ENCODE data around the gene VHLL.

VHLL gene

DNA sequence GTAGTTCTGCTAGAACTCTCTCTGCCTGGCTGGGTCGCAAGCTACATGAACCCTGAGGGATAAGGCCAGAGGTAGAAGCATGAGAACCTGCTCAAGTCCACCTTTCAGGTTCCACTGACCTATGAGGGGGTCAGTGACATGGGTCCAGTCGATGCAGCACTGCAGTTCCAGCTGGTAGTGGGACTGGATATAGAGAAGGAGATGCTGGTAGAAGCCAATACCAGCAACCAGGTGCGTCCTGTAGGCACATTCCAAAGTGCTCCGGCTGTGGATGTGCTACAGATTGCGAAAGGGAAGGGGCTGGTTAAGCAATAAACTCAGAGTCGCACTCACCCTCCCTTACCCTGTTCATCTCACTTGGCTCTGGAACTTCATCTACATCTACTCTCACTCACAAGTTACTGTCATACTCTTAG lies 22.1 kb downstream of the VHLL start:
- Histone ChIP-seq H3K79me2 (ENCODE audit: low read length) (peaks cover 63% of the 10 kb centered on the region), H4K20me1 (ENCODE audit: insufficient read depth, low read length) (0 out of 2 replicates have a peak, but pooled peaks cover 3% of the 10 kb centered on the region), H3K4me1 (ENCODE audit: low read length) (peaks cover 13% of the 10 kb centered on the region; the same call in 1 of the 2 replicates), H3K9me3 (replicated peaks; ENCODE audit: insufficient read depth, low read length) (no peaks in the 10 kb centered on the region), H3F3A (ENCODE audit: insufficient read depth, low read length) (peaks cover 7% of the 10 kb centered on the region), H3K9ac (ENCODE audit: low read length) (no peak overlapping the region), H3K27me3 (replicated peaks; ENCODE audit: insufficient read depth, low read length) (no peaks in the 10 kb centered on the region), H3K36me3 (replicated peaks; ENCODE audit: insufficient read depth, low read length) (peaks cover 39% of the 10 kb centered on the region), H3K4me3 (ENCODE audit: low read length) (no peak overlapping the region), H3K27ac (ENCODE audit: low read length) (no peak overlapping the region), H2AFZ (ENCODE audit: low read length) (no peak overlapping the region), H3K4me2 (ENCODE audit: low read depth, low read length) (no peak overlapping the region), H3K9me2 (replicated peaks; ENCODE audit: insufficient read depth, low read length) (no peaks in the 10 kb centered on the region)
- TF ChIP-seq, protein P1, sequence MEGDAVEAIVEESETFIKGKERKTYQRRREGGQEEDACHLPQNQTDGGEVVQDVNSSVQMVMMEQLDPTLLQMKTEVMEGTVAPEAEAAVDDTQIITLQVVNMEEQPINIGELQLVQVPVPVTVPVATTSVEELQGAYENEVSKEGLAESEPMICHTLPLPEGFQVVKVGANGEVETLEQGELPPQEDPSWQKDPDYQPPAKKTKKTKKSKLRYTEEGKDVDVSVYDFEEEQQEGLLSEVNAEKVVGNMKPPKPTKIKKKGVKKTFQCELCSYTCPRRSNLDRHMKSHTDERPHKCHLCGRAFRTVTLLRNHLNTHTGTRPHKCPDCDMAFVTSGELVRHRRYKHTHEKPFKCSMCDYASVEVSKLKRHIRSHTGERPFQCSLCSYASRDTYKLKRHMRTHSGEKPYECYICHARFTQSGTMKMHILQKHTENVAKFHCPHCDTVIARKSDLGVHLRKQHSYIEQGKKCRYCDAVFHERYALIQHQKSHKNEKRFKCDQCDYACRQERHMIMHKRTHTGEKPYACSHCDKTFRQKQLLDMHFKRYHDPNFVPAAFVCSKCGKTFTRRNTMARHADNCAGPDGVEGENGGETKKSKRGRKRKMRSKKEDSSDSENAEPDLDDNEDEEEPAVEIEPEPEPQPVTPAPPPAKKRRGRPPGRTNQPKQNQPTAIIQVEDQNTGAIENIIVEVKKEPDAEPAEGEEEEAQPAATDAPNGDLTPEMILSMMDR (IDR thresholded peaks at IDR 0.05; ENCODE audit: low read length), result no peak
- TF ChIP-seq EZH2phosphoT487 (IDR thresholded peaks at IDR 0.05; ENCODE audit: low read length) (no peak), EZH2 (optimal IDR thresholded peaks at IDR 0.05; ENCODE audit: low read depth, low read length) (no peak)
- no peak for DNase-seq

- Histone ChIP-seq H3K36me3 (replicated peaks; ENCODE audit: insufficient read depth, low read length) (peaks cover 40% of the 10 kb centered on the region), H3K27ac (ENCODE audit: low read length) (no peak overlapping the region)
Observed at GRCh38 chr1:156276532-156276931, 22.6 kb downstream of the VHLL start.

DNA sequence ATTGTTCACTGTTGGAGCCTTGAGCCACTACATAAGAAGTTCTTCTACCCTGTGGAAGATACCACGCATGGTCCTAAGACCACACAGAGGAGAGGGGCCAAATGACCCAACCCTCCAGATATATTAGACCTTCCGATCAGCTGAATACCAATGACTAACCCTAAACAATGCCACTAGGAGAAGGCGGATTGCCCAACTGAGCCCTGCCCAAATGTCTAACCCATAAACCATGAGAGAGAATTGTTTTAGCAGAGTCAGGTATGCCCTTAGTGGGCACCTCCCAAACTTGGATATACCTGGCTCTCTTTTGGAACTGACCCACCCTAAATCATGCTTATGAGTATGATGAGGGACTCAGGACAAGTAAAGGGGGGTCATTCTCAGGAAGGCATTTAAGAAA lies 28.8 kb downstream of the VHLL start:
- peaks cover 40% of the 10 kb centered on the region for H3K36me3 ChIP-seq (replicated peaks; ENCODE audit: insufficient read depth, low read length)

More at GRCh38 chr1:156276532-156276931, 22.6 kb downstream of the VHLL start:
- peaks cover 58% of the 10 kb centered on the region for H3K79me2 ChIP-seq (ENCODE audit: low read length)
- H3K27me3 ChIP-seq (replicated peaks; ENCODE audit: insufficient read depth, low read length), result no peaks in the 10 kb centered on the region
- H3F3A ChIP-seq (ENCODE audit: insufficient read depth, low read length), result peaks cover 2% of the 10 kb centered on the region
- no peak for DNase-seq
- H4K20me1 ChIP-seq (ENCODE audit: insufficient read depth, low read length), result 0 out of 2 replicates have a peak, but pooled peaks cover 3% of the 10 kb centered on the region
- no peak overlapping the region for H3K4me3 ChIP-seq (ENCODE audit: low read length)
- no peak overlapping the region for H3K4me2 ChIP-seq (ENCODE audit: low read depth, low read length)
- no peaks in the 10 kb centered on the region for H3K9me3 ChIP-seq (replicated peaks; ENCODE audit: insufficient read depth, low read length)
- H3K9ac ChIP-seq (ENCODE audit: low read length), result no peak overlapping the region
- no peaks in the 10 kb centered on the region for H3K9me2 ChIP-seq (replicated peaks; ENCODE audit: insufficient read depth, low read length)
- H2AFZ ChIP-seq (ENCODE audit: low read length), result no peak overlapping the region
- no peak for TF ChIP-seq EZH2 (optimal IDR thresholded peaks at IDR 0.05; ENCODE audit: low read depth, low read length)
- no peak for TF ChIP-seq EZH2phosphoT487 (IDR thresholded peaks at IDR 0.05; ENCODE audit: low read length)
- peaks cover 13% of the 10 kb centered on the region; the same call in 1 of the 2 replicates for H3K4me1 ChIP-seq (ENCODE audit: low read length)

More for the DNA sequence above, 28.8 kb downstream of the VHLL start:
- Histone ChIP-seq H3K27me3 (replicated peaks; ENCODE audit: insufficient read depth, low read length) (no peaks in the 10 kb centered on the region), H3K79me2 (ENCODE audit: low read length) (peaks cover 14% of the 10 kb centered on the region; the same call in 1 of the 2 replicates), H3K9me2 (replicated peaks; ENCODE audit: insufficient read depth, low read length) (no peaks in the 10 kb centered on the region), H3K9me3 (replicated peaks; ENCODE audit: insufficient read depth, low read length) (no peaks in the 10 kb centered on the region), H3K4me1 (ENCODE audit: low read length) (no peaks in the 10 kb centered on the region), H2AFZ (ENCODE audit: low read length) (no peak overlapping the region), H3K9ac (ENCODE audit: low read length) (no peak overlapping the region), H3K27ac (ENCODE audit: low read length) (no peak overlapping the region), H3K4me2 (ENCODE audit: low read depth, low read length) (no peak overlapping the region), H4K20me1 (ENCODE audit: insufficient read depth, low read length) (no peaks in the 10 kb centered on the region), H3K4me3 (ENCODE audit: low read length) (no peak overlapping the region), H3F3A (ENCODE audit: insufficient read depth, low read length) (no peaks in the 10 kb centered on the region; the same call in 1 of the 2 replicates)
- DNase-seq, result no peak
- no peak for TF ChIP-seq EZH2 (optimal IDR thresholded peaks at IDR 0.05; ENCODE audit: low read depth, low read length)
- TF ChIP-seq EZH2phosphoT487 (IDR thresholded peaks at IDR 0.05; ENCODE audit: low read length), result no peak
- TF ChIP-seq, protein P1 (IDR thresholded peaks at IDR 0.05; ENCODE audit: low read length), result no peak

All from MM.1S (cell line).